SU-DHL-6 (cell line): Measurements from ENCODE around the gene JMJD6.

ENCODE experiments used
- EZH2phosphoT487 ChIP-seq: fragments of 200-600 bp; sonication (generic), shearing (Covaris generic); conservative IDR thresholded peaks from 2 replicates; pipeline ENCODE4 v1.6.1; 2018; ENCODE audit warnings: mild to moderate bottlenecking, antibody characterized with exemption, low read length, moderate library complexity, mixed read lengths
- TF ChIP-seq, protein P1 (sequence below): fragments of 200-600 bp; sonication (generic); IDR thresholded peaks from one replicate; pipeline ENCODE4 v1.5.1; 2017; ENCODE audit warnings: antibody characterized with exemption, mild to moderate bottlenecking, low read length, moderate library complexity; ENCODE audit not compliant: insufficient read depth, poor library complexity, severe bottlenecking

DNA sequence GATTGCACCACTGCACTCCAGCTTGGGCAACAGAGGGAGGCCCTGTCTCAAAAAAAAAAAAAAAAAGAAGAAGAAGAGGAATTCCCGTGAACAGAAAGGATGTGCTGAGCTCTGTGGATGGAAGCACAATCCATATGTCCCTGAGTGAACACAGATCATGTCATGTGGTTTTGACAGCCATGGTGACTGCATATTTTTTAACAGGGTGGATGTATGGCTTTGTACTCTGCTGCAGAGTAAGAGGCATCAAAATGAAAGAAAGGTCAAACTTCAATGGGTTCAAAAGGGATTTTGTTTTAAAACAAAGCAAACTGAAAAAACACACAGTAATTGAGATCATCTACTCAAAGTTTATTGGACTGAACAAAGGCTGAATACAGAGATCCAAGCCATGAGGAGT, 47.2 kb downstream of the JMJD6 start:
- TF ChIP-seq, protein P1, sequence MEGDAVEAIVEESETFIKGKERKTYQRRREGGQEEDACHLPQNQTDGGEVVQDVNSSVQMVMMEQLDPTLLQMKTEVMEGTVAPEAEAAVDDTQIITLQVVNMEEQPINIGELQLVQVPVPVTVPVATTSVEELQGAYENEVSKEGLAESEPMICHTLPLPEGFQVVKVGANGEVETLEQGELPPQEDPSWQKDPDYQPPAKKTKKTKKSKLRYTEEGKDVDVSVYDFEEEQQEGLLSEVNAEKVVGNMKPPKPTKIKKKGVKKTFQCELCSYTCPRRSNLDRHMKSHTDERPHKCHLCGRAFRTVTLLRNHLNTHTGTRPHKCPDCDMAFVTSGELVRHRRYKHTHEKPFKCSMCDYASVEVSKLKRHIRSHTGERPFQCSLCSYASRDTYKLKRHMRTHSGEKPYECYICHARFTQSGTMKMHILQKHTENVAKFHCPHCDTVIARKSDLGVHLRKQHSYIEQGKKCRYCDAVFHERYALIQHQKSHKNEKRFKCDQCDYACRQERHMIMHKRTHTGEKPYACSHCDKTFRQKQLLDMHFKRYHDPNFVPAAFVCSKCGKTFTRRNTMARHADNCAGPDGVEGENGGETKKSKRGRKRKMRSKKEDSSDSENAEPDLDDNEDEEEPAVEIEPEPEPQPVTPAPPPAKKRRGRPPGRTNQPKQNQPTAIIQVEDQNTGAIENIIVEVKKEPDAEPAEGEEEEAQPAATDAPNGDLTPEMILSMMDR: no peak
- no peak for TF ChIP-seq EZH2phosphoT487
